GM12878 (cell line): ENCODE measurements around the gene NEK8. TPM values are rescaled to one million over a fixed set of nuclear protein-coding genes. Genes with fewer than 3 reads are reported as not detected.
A peak's percentile ranks its signal among the peaks of the same experiment; 100 is the strongest.

Experiments
- BCL11A ChIP-seq: IDR thresholded peaks from 2 replicates; pipeline ENCODE4 v1.6.1; 2011; ENCODE audit warnings: low read depth, low read length
- BMI1 ChIP-seq: fragments of 450-650 bp; IDR thresholded peaks from 2 replicates; pipeline ENCODE4 v1.6.1; 2016; ENCODE audit warnings: mild to moderate bottlenecking, moderate library complexity, borderline replicate concordance
- CBX5 ChIP-seq: sonication (generic); IDR thresholded peaks from 2 replicates; pipeline ENCODE4 v1.6.1; 2016; ENCODE audit warnings: low read depth, moderate library complexity, mild to moderate bottlenecking, inconsistent platforms
- E2F4 ChIP-seq: IDR thresholded peaks from 2 replicates; pipeline ENCODE4 v1.6.1; 2012; ENCODE audit warnings: low read depth, low read length, improper control_type of control experiment
- IRF5 ChIP-seq: fragments of 450-650 bp; IDR thresholded peaks from 2 replicates; pipeline ENCODE4 v1.6.1; 2017; ENCODE audit warnings: borderline replicate concordance
- MTA3 ChIP-seq: IDR thresholded peaks from 2 replicates; pipeline ENCODE4 v1.6.1; 2012; ENCODE audit warnings: low read length, inconsistent platforms, borderline replicate concordance
- NRF1 ChIP-seq: conservative IDR thresholded peaks from 2 replicates; pipeline ENCODE4 v1.6.1; 2011; ENCODE audit warnings: mild to moderate bottlenecking, low read depth, low read length, improper control_type of control experiment
- PKNOX1 ChIP-seq: fragments of 450-650 bp; IDR thresholded peaks from 2 replicates; pipeline ENCODE4 v1.6.1; 2016; ENCODE audit warnings: mild to moderate bottlenecking
- POU2F2 ChIP-seq: IDR thresholded peaks from 3 replicates; pipeline ENCODE4 v1.6.1; 2011; ENCODE audit warnings: low read depth, mild to moderate bottlenecking, low read length, borderline replicate concordance
- RFX5 ChIP-seq: IDR thresholded peaks from 2 replicates; pipeline ENCODE4 v1.6.1; 2011; ENCODE audit warnings: low read depth, low read length, improper control_type of control experiment
- SMAD1 ChIP-seq: fragments of 450-650 bp; IDR thresholded peaks from 2 replicates; pipeline ENCODE4 v1.6.1; 2018; ENCODE audit warnings: mild to moderate bottlenecking, low read depth; ENCODE audit not compliant: partially characterized antibody
- SPI1 ChIP-seq: IDR thresholded peaks from 2 replicates; pipeline ENCODE4 v1.6.1; 2011; ENCODE audit warnings: low read depth, mild to moderate bottlenecking, low read length, moderate library complexity, borderline replicate concordance; ENCODE audit not compliant: insufficient read depth
- STAT1 ChIP-seq: fragments of 450-650 bp; conservative IDR thresholded peaks from 2 replicates; pipeline ENCODE4 v1.6.1; 2014; ENCODE audit warnings: antibody characterized with exemption, mild to moderate bottlenecking
- TBL1XR1 ChIP-seq: IDR thresholded peaks from 2 replicates; pipeline ENCODE4 v1.6.1; 2012; ENCODE audit warnings: low read depth, low read length, improper control_type of control experiment
- TCF7 ChIP-seq: IDR thresholded peaks from 2 replicates; pipeline ENCODE4 v1.6.1; 2014; ENCODE audit warnings: antibody characterized with exemption, borderline replicate concordance
- ZNF592 ChIP-seq: fragments of 450-650 bp; IDR thresholded peaks from 2 replicates; pipeline ENCODE4 v1.6.1; 2017; ENCODE audit warnings: mild to moderate bottlenecking, moderate library complexity
- ZNF687 ChIP-seq: fragments of 450-650 bp; IDR thresholded peaks from 2 replicates; pipeline ENCODE4 v1.6.1; 2017; ENCODE audit warnings: mild to moderate bottlenecking, moderate library complexity
- polyA plus RNA-seq, 11 experiments: library from polyadenylated mRNA; depleted of rRNA in 4 of 11; unstranded in 6 of 11; stranded (reverse) in 5 of 11; fragments of >200 nt; fragmentation: Nextera tagmentation in 4 of 11; fragmentation: Illumina TruSeq in 1 of 11; extraction: Ambion mirVana in 4 of 11; extraction: Trizol in 1 of 11; gene quantifications; 1 replicate in 1 of 11; 2 replicates in 10 of 11; pipeline versions ENCODE4 v1.2.1 to v1.2.3, GENCODE V29; 2011 to 2016; ENCODE audit warnings: inconsistent platforms in 2 of 11, missing spikeins in 2 of 11, low read depth in 1 of 11
- total RNA-seq, 4 experiments: library from RNA; depleted of rRNA in 3 of 4; stranded (reverse); fragments of >200 nt in 3 of 4; fragmentation: Illumina TruSeq in 1 of 4; extraction: Trizol in 1 of 4; gene quantifications; 2 replicates each; pipeline versions ENCODE4 v1.2.1 to v1.2.3, GENCODE V29; 2013 to 2021

NEK8 gene
- total and polyA plus RNA-seq, 10 of the 15 experiments (the other 5 are each of a cell fraction or from before 2014, with no cell fraction given), result 2.3 to 14.3 (median 9.4) TPM

GRCh38 chr17:28738680-28739384 lies 10.2 kb downstream of the NEK8 start (continued):
- TF ChIP-seq ZNF592 (no peak), TBL1XR1 (peak; percentile 86), IRF5 (no peak), POU2F2 (no peak), BMI1 (peak; percentile 23; the same call in 1 of the 2 replicates), BCL11A (peak; percentile 73), TCF7 (no peak), RFX5 (no peak), MTA3 (no peak), ZNF687 (no peak), NRF1 (no peak), CBX5 (no peak), SMAD1 (no peak), SPI1 (peak; percentile 80), E2F4 (no peak), STAT1 (no peak), PKNOX1 (no peak)
